Activated CD4-positive, CD25-positive, alpha-beta regulatory T cell treated with anti-CD3 and anti-CD28 coated beads, Interleukin-2, amount 50 U/mL, for 16 hours (primary cell): ENCODE measurements around the gene ANGEL2.
A peak's percentile ranks its signal among the peaks of the same experiment; 100 is the strongest.

ENCODE experiments used
- DNase-seq: peaks from one replicate; pipeline ENCODE4 v3.0.0-alpha.2; 2020; ENCODE audit warnings: low read depth, low spot score

Gene ANGEL2

GRCh38 chr1:212951947-212952640, 63.6 kb downstream of the ANGEL2 start:
- no peak for DNase-seq

DNA sequence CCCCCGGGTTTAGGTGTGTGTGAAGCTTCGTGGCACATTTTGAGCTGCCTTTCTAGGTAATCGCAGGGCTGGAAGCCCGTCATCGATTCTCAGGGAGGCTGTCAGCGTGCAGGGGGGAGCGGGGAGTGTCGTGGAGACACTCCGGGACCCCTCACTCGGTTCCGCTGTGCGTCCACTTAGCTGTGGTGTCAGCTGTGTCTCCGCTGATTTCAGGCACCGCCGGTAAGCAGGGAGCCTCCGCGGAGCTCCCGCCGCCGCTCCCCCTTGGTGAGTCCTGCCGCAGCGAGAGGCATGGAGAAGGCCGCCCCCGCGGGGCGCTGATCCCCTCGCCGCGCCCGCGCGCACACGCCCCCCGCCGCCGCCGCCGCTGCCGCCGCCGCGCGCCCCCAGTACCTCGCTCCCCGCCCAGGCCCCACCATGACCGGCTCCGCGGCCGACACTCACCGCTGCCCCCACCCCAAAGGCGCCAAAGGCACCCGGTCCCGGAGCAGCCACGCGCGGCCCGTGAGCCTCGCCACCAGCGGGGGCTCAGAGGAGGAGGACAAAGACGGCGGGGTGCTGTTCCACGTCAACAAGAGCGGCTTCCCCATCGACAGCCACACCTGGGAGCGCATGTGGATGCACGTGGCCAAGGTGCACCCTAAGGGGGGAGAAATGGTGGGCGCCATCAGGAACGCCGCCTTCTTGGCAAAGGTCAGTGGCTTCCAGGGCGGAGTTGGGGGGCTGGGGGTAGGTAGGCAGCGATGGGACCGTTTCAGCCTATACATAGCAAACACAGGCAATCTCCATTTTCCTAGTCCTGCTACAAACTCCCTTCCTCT, 64.3 kb downstream of the ANGEL2 start:
- DNase-seq: no peak

- DNase-seq: peak; percentile 40
Measured at GRCh38 chr1:212950243-212951125, 65.2 kb downstream of the ANGEL2 start, which contains the start of gene VASH2. TSS of gene VASH2 (plus strand) at chr1:212950541. CDS start at chr1:212951543, 1,002 bp downstream.

GRCh38 chr1:212949771-212950170, 65.9 kb downstream of the ANGEL2 start:
- no peak for DNase-seq

- no peak for DNase-seq
Measured at GRCh38 chr1:212946872-212947271, 68.8 kb downstream of the ANGEL2 start.

DNA sequence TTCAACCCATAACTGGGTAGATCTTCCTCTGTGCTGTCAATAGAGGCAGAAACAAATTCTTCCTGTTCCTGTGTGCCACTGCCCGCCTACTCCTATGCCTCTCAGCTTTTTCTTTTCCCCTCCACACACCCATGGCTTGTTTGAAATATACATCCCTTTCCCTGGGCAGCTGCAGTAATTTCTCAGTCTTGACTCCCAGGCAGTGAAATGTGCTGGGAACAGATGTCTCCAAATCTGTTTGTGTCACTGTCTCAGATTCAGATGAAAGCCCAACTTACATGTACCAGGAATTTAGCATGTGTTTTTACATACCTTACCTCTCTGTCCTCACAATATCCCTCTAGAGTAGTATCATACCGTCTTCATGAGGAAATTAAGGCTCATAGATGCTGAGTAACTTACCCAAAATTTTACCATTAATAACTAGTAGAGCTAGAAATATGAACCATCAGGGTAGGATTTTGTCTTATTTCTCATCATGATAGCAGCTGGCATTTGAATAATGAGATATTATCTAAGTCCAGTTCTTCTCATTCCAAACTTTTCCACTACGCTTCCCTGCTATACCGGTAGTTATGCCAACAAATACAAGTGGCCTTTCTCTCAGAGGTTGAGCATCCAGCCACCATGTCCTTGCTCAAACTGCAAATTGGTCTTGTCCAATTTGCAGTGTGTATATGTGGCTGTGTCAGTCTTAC, 70.1 kb downstream of the ANGEL2 start:
- no peak for DNase-seq

- no peak for DNase-seq
Measured at GRCh38 chr1:212945056-212945455, 70.6 kb downstream of the ANGEL2 start.

DNA sequence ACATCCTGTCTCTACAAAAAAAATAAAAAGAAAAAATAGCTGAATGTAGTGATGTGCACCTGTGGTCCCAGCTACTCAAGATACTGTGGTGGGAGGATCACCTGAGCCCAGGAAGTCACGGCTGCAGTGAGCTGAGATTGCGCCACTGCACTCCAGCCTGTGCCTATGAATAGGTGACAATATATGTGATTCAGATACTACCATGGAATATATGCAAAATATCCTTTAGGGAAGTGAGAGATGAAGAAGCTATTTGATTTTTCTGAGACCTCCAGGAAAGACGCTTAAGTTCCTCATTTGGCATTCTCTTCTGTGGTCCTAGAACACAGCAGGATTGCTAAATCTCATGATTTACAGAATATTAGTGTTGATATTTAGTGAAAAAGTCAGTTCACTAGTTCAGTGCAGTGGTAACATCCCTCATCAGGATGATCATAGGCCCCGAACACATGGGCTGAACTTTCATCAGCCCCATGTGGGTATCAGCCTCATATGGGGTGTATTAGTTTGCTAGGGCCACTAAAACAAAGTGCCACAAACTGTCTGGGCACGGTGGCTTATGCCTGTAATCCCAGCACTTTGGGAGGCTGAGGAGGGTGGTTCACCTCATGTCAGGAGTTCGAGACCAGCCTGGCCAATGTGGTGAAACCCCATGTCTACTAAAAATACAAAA, 71.3 kb downstream of the ANGEL2 start:
- DNase-seq: no peak

DNA sequence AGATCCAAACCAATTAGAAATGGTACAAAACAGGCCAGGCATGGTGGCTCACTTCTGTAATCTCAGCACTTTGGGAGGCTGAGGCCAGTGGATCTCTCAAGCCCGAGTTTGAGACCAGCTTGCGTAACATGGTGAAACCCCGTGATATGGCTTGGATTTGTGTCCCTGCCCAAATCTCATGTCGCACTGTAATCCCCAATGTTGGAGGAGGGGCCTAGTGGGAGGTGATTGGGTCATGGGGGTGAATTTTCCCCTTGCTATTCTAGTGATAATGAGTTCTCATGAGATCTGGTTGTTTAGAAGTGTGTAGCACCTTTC, 72.3 kb downstream of the ANGEL2 start:
- no peak for DNase-seq

- no peak for DNase-seq
Measured at GRCh38 chr1:212942679-212943392, 72.8 kb downstream of the ANGEL2 start.
